Measurements from ENCODE around the gene LMF1.
"Not testable (repeated sequence)": the region's sequence is repeated elsewhere in the genome, so short reads cannot be mapped to it uniquely, and the experiment has no call there.

The LMF1 gene

GRCh38 chr16:850668-851067 is 120.1 kb downstream of the LMF1 start:
- no peak for DNase-seq (ENCODE audit: low read depth, low spot score)

DNA sequence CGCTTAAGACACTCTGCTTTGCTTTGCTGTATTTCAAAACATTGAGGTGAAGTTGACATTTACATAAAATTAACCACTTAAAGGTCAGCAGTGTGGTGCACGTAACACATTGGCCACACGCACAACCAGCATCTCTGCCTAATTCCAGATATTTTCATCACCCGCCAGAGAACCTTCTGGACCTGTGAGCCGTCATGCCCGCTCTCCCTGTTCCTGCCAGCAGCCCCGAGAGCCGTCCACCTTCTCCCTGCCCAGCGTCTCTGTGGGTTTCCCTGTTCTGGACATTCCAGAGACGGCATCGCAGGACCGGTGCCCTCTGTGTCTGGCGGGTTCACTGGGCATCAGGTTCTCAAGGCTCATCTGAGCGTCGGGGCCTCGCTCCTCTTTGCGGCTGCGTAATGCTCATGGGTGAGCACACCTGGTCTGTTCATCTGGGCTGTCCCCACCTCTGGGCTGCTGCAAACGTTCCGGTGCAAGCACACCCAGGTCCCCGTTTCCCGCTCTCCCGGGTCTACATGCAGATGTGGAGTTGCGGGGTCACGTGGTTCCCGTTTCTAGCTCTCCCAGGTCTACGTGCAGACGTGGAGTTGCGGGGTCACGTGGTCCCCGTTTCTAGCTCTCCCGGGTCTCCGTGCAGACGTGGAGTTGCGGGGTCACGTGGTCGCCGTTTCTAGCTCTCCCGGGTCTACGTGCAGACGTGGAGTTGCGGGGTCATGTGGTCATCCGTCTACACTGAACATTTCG is 122.1 kb downstream of the LMF1 start:
- no peak for DNase-seq (ENCODE audit: low read depth, low spot score)

GRCh38 chr16:847681-848445 is 122.9 kb downstream of the LMF1 start:
- DNase-seq (ENCODE audit: low read depth, low spot score), result no peak

GRCh38 chr16:847151-847550 is 123.6 kb downstream of the LMF1 start:
- no peak for DNase-seq (ENCODE audit: low read depth, low spot score)

GRCh38 chr16:845351-845745 is 125.4 kb downstream of the LMF1 start:
- no peak for DNase-seq (ENCODE audit: low read depth, low spot score)

- DNase-seq (ENCODE audit: low read depth, low spot score), result no peak
Observed at GRCh38 chr16:844638-845350, 126.0 kb downstream of the LMF1 start.

DNA sequence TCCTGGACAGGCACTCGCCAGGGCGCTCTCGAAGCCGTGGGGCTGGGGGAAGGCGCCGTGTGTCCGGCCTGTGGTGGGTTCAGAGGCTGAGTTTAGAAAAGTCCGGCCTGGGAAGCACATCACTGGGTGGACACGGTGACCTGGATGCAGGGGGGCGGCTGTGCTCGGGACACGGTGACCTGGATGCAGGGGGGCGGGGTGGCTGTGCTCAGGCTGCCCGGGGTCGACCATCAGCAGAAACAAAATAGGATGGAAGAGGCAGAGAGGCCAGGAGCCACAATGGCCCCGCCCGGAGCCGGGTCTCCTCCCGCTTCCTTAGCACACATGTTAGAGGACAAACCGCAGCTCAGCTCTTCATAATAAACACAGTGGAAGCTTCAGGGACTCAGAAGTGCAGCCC is 127.0 kb downstream of the LMF1 start:
- DNase-seq (ENCODE audit: low read depth, low spot score), result no peak

- no peak for DNase-seq (ENCODE audit: low read depth, low spot score)
Observed at GRCh38 chr16:842711-843560, 127.8 kb downstream of the LMF1 start.

GRCh38 chr16:842061-842476 is 128.7 kb downstream of the LMF1 start:
- DNase-seq (ENCODE audit: low read depth, low spot score), result no peak

DNA sequence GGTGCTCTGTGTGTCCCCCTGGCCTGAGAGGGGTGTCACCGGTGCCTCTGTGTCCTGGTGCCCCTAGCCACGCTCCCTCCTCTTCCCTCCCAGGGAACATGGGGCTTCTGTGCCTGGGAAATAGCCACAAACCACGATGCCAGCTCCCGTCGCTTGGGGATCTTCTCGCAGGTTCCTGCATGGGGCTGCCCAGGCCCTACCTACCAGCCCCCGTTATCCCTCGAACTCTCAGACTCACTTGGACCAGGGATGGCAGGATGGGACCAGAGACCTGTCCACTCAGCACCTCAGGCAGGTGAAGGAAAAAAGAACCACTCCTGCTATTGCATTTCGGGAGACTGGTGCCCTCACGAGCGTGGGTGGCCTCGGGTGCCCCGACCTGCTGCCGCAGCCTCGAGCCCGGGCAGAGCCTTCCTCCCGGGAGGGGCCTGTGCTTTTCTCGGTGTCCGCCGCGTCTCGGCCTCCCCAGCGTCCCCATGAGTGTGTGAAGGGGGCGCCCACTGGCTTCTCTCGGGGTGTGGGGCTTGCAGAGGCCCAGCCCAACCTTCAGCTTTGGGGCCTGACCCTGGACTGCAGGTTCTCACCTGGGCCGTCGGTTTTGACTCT is 129.2 kb downstream of the LMF1 start:
- DNase-seq (ENCODE audit: low read depth, low spot score), result no peak

- DNase-seq (ENCODE audit: low read depth, low spot score), result no peak
Observed at GRCh38 chr16:840561-841454, 130.0 kb downstream of the LMF1 start.

GRCh38 chr16:839643-840408 is 131.0 kb downstream of the LMF1 start:
- DNase-seq (ENCODE audit: low read depth, low spot score), result no peak

- DNase-seq (ENCODE audit: low read depth, low spot score), result no peak
Observed at GRCh38 chr16:838741-839140, 132.0 kb downstream of the LMF1 start.

DNA sequence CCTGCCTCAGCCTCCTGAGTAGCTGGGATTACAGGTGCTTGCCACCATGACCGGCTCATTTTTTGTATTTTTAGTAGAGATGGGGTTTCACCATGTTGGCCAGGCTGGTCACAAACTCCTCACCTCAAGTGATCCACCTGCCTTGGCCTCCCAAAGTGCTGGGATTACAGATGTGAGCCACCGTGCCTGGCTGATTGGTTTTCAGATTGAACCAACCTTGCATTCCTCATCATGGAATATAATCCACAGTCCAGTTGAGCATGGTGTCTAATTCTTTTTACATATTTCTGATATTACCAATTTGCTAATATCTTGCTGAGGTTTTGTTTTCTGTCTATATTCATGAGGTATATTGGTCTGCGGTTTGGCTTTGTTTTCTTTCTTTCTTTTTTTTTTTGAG is 134.0 kb downstream of the LMF1 start:
- not testable (repeated sequence) for DNase-seq (ENCODE audit: low read depth, low spot score)

GRCh38 chr16:836221-836620 is 134.6 kb downstream of the LMF1 start:
- DNase-seq (ENCODE audit: low read depth, low spot score), result no peak

DNA sequence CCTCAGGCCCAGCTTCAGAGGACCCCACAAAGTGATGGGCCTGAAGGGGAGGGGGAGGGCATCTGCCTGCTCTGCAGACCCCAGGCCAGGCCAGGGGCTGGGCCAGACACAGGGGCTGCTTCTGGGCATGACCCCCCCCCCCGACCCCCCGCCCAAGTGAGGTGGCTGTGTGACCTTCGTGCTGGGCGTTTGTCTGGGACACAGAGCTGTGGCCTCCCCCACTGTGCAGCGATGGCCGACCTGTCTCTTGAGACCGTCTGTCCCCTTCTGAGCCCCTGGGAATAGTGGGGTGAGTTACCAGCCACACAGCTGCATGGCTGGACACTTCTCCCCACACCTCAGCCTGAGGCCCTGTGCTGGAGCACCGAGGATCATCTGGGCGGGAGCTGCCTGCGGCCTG is 135.4 kb downstream of the LMF1 start:
- DNase-seq (ENCODE audit: low read depth, low spot score), result no peak

DNA sequence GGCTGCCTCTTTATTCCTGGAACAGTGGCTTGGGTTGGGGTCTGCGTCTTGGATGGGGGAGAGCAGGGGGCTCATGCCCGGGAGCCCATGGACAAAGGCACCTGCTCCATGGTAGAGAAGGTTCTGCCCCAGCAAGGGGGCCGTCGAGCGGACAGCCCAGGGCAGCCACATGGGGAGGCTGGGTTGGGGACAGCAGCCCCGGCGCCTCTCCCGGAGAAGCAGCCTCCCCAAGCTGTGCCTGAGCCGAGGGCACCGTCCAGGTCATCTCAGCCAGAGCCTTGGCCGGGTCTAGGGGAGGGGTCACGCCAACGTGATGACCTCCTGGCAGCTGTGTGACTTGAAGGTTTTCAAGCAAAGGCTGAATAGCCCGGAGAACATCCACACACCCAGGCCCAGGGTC is 137.4 kb downstream of the LMF1 start:
- DNase-seq (ENCODE audit: low read depth, low spot score), result no peak

GRCh38 chr16:832652-833336 is 138.0 kb downstream of the LMF1 start:
- DNase-seq (ENCODE audit: low read depth, low spot score), result no peak

Measured in astrocyte of the hippocampus (primary cell).